ENCODE measurements around the gene TBC1D5. TPM values are rescaled to one million over a fixed set of nuclear protein-coding genes. Genes with fewer than 3 reads are reported as not detected.

Gene TBC1D5
- total RNA-seq, 1 donor from 2014 or later, result 106 TPM

- TF ChIP-seq CTCF (IDR thresholded peaks at IDR 0.05), result no peak
- intact Hi-C loops (cut with micrococcal nuclease), result no loop called here
- no peaks in the 10 kb centered on the region for H3K36me3 Mint-ChIP-seq (ENCODE audit: low read depth)
- CTCF ChIA-PET, result no interaction called here
- H3K9me3 Mint-ChIP-seq, result peaks cover 10% of the 10 kb centered on the region
- no peak overlapping the region for H3K4me3 Mint-ChIP-seq
- no peaks in the 10 kb centered on the region for H3K27me3 Mint-ChIP-seq
- H3K27ac Mint-ChIP-seq, result no peak overlapping the region
- POLR2A ChIA-PET, result no interaction called here
- no peak for DNase-seq
- no peaks in the 10 kb centered on the region for H3K4me1 Mint-ChIP-seq
- ATAC-seq (ENCODE audit: low read depth), result no peak
These were observed 616.5 kb downstream of the TBC1D5 start for GRCh38 chr3:17125738-17126442.

- H3K4me3 Mint-ChIP-seq, result no peak overlapping the region
- POLR2A ChIA-PET, result no interaction called here
- peaks cover 6% of the 10 kb centered on the region for H3K9me3 Mint-ChIP-seq
- no peaks in the 10 kb centered on the region for H3K36me3 Mint-ChIP-seq (ENCODE audit: low read depth)
- DNase-seq (no peak), ATAC-seq (ENCODE audit: low read depth) (no peak)
- CTCF ChIA-PET, result no interaction called here
- H3K4me1 Mint-ChIP-seq, result no peaks in the 10 kb centered on the region
- no peak overlapping the region for H3K27ac Mint-ChIP-seq
- TF ChIP-seq CTCF (IDR thresholded peaks at IDR 0.05), result no peak
- no peaks in the 10 kb centered on the region for H3K27me3 Mint-ChIP-seq
- intact Hi-C loops (cut with micrococcal nuclease), result no loop called here
These were observed 619.7 kb downstream of the TBC1D5 start for GRCh38 chr3:17122758-17123157.

GRCh38 chr3:17121336-17121735 lies 621.1 kb downstream of the TBC1D5 start:
- POLR2A ChIA-PET, result no interaction called here
- Mint-ChIP-seq H3K36me3 (ENCODE audit: low read depth) (no peaks in the 10 kb centered on the region), H3K27me3 (no peaks in the 10 kb centered on the region), H3K4me1 (no peaks in the 10 kb centered on the region), H3K27ac (no peak overlapping the region), H3K9me3 (no peaks in the 10 kb centered on the region), H3K4me3 (no peak overlapping the region)
- DNase-seq (no peak), ATAC-seq (ENCODE audit: low read depth) (no peak)
- no peak for TF ChIP-seq CTCF (IDR thresholded peaks at IDR 0.05)
- CTCF ChIA-PET, result no interaction called here
- intact Hi-C loops (cut with micrococcal nuclease), result no loop called here

- intact Hi-C loops (cut with micrococcal nuclease), result no loop called here
- Mint-ChIP-seq H3K27me3 (no peaks in the 10 kb centered on the region), H3K9me3 (no peaks in the 10 kb centered on the region), H3K36me3 (ENCODE audit: low read depth) (no peaks in the 10 kb centered on the region), H3K4me3 (no peak overlapping the region), H3K4me1 (no peaks in the 10 kb centered on the region), H3K27ac (no peak overlapping the region)
- no peak for TF ChIP-seq CTCF (IDR thresholded peaks at IDR 0.05)
- DNase-seq (no peak), ATAC-seq (ENCODE audit: low read depth) (no peak)
- ChIA-PET CTCF (no interaction called here), POLR2A (no interaction called here)
These were observed 622.3 kb downstream of the TBC1D5 start for GRCh38 chr3:17120115-17120514.

GRCh38 chr3:17119201-17120072 lies 623.0 kb downstream of the TBC1D5 start:
- no peak overlapping the region for H3K27ac Mint-ChIP-seq
- H3K36me3 Mint-ChIP-seq (ENCODE audit: low read depth), result no peaks in the 10 kb centered on the region
- ChIA-PET CTCF (no interaction called here), POLR2A (no interaction called here)
- ATAC-seq (ENCODE audit: low read depth), result no peak
- DNase-seq, result no peak
- no peaks in the 10 kb centered on the region for H3K27me3 Mint-ChIP-seq
- TF ChIP-seq CTCF (IDR thresholded peaks at IDR 0.05), result no peak
- intact Hi-C loops (cut with micrococcal nuclease), result no loop called here
- no peak overlapping the region for H3K4me3 Mint-ChIP-seq
- no peaks in the 10 kb centered on the region for H3K4me1 Mint-ChIP-seq
- H3K9me3 Mint-ChIP-seq, result no peaks in the 10 kb centered on the region

All from activated B cell treated with CpG ODN at 0.5 μM for 24 hours (primary cell).